ENCODE measurements around the gene PRSS53.

- TF ChIP-seq CTCF (IDR thresholded peaks at IDR 0.05) (no peak), POLR2AphosphoS5 (IDR thresholded peaks at IDR 0.05) (no peak), POLR2A (IDR thresholded peaks at IDR 0.05) (no peak), EP300 (IDR thresholded peaks at IDR 0.05) (no peak)
These were observed 2.2 kb downstream of the PRSS53 start for GRCh38 chr16:31086629-31086906.

All from gastroesophageal sphincter (tissue), 3 donors.